IMR-90 (cell line): ENCODE data around the gene GLG1. TPM values are rescaled to one million over a fixed set of nuclear protein-coding genes. Genes with fewer than 3 reads are reported as not detected.
"Not testable (repeated sequence)": the region's sequence is repeated elsewhere in the genome, so short reads cannot be mapped to it uniquely, and the experiment has no call there.

Experiments used
- ATAC-seq: fragments of 200-7000 bp; cut with Tn5 transposase; 2 replicates; pipeline ENCODE4 v1.9.1; 2020; ENCODE audit warnings: low read depth, mild to moderate bottlenecking, moderate library complexity
- BruUV-seq: library from RNA; stranded (reverse); fragments of 400-500 nt; replicated peaks from 2 replicates; lab custom pipeline; 2021; lab: Mats Ljungman, UMichigan
- CTCF ChIA-PET: fragments of 300-600 bp; formaldehyde crosslinking; extraction: SDS; loops from one replicate; lab custom pipeline; 2021; ENCODE audit warnings: antibody characterized with exemption; lab: Yijun Ruan, JAX
- POLR2A ChIA-PET: fragments of 300-600 bp; sonication (Branson Sonifier 250); formaldehyde crosslinking; loops from one replicate; lab custom pipeline; 2022; ENCODE audit warnings: antibody characterized with exemption; ENCODE audit not compliant: unreplicated experiment; lab: Charles Lee
- DNase-seq: peaks from one replicate; pipeline ENCODE4 v3.0.0; 2013
- H2AFZ ChIP-seq: replicated peaks from 2 replicates; pipeline ENCODE3; 2013; ENCODE audit warnings: low read length, mild to moderate bottlenecking; ENCODE audit not compliant: poor library complexity
- H2AK5ac ChIP-seq: 2 replicates; pipeline ENCODE4 v1.6.1; 2013; ENCODE audit warnings: low read depth, low read length, inconsistent platforms
- H2AK9ac ChIP-seq: replicated peaks from 2 replicates; pipeline ENCODE3; 2013; ENCODE audit warnings: mild to moderate bottlenecking, low read depth, low read length, moderate library complexity; ENCODE audit not compliant: poor library complexity
- H2BK120ac ChIP-seq: 2 replicates; pipeline ENCODE4 v1.6.1; 2013; ENCODE audit warnings: low read depth, low read length, inconsistent platforms
- H2BK15ac ChIP-seq: 3 replicates; pipeline ENCODE4 v1.6.1; 2013; ENCODE audit warnings: low read depth, low read length, inconsistent platforms
- H2BK20ac ChIP-seq: 2 replicates; pipeline ENCODE4 v1.6.1; 2013; ENCODE audit warnings: low read depth, mild to moderate bottlenecking, inconsistent platforms, low read length, moderate library complexity
- H2BK5ac ChIP-seq: 2 replicates; pipeline ENCODE4 v1.6.1; 2013; ENCODE audit warnings: mild to moderate bottlenecking, low read depth, low read length, inconsistent platforms; ENCODE audit not compliant: poor library complexity, severe bottlenecking
- H3K14ac ChIP-seq: replicated peaks from 2 replicates; pipeline ENCODE4 v1.6.1; 2013; ENCODE audit warnings: low read depth, low read length, inconsistent platforms
- H3K18ac ChIP-seq: 2 replicates; pipeline ENCODE4 v1.6.1; 2013; ENCODE audit warnings: low read depth, low read length, control low read depth
- H3K23ac ChIP-seq: 2 replicates; pipeline ENCODE4 v1.6.1; 2013; ENCODE audit warnings: low read depth, low read length, inconsistent platforms
- H3K27ac ChIP-seq: 2 replicates; pipeline ENCODE4 v1.5.1; 2013; ENCODE audit warnings: mild to moderate bottlenecking, control low read depth, low read length; ENCODE audit not compliant: insufficient read depth
- H3K27me3 ChIP-seq: 2 replicates; pipeline ENCODE4 v1.6.1; 2013; ENCODE audit warnings: low read length; ENCODE audit not compliant: control insufficient read depth, insufficient read depth
- H3K36me3 ChIP-seq: 2 replicates; pipeline ENCODE4 v1.6.1; 2013; ENCODE audit warnings: low read length, mixed read lengths; ENCODE audit not compliant: control insufficient read depth, insufficient read depth
- H3K4ac ChIP-seq: 2 replicates; pipeline ENCODE4 v1.6.1; 2013; ENCODE audit warnings: low read depth, low read length, inconsistent platforms
- H3K4me1 ChIP-seq: 2 replicates; pipeline ENCODE4 v1.6.1; 2013; ENCODE audit warnings: low read length, mixed read lengths; ENCODE audit not compliant: control insufficient read depth, insufficient read depth
- H3K4me2 ChIP-seq: 2 replicates; pipeline ENCODE4 v1.6.1; 2013; ENCODE audit warnings: low read depth, mild to moderate bottlenecking, control low read depth, low read length, moderate library complexity
- H3K4me3 ChIP-seq: 2 replicates; pipeline ENCODE4 v1.5.1; 2013; ENCODE audit warnings: low read depth, mild to moderate bottlenecking, control low read depth, low read length, moderate library complexity; ENCODE audit not compliant: insufficient read depth
- H3K56ac ChIP-seq: 2 replicates; pipeline ENCODE4 v1.6.1; 2013; ENCODE audit warnings: low read length, inconsistent platforms; ENCODE audit not compliant: insufficient read depth; ENCODE audit errors: extremely low read depth
- H3K79me1 ChIP-seq, 2 experiments: 2 replicates each; pipeline ENCODE4 v1.6.1; 2013; ENCODE audit warnings: low read length in 2 of 2, inconsistent platforms in 1 of 2, low read depth in 1 of 2
- H3K9ac ChIP-seq: 2 replicates; pipeline ENCODE4 v1.6.1; 2013; ENCODE audit warnings: low read depth, low read length, control low read depth
- H3K9me1 ChIP-seq: 2 replicates; pipeline ENCODE4 v1.6.1; 2013; ENCODE audit warnings: low read length, inconsistent platforms; ENCODE audit not compliant: insufficient read depth
- H3K9me3 ChIP-seq: 2 replicates; pipeline ENCODE4 v1.6.1; 2013; ENCODE audit warnings: low read length; ENCODE audit not compliant: control insufficient read depth, insufficient read depth
- H4K20me1 ChIP-seq: 2 replicates; pipeline ENCODE4 v1.6.1; 2013; ENCODE audit warnings: low read length, inconsistent platforms; ENCODE audit not compliant: insufficient read depth
- H4K5ac ChIP-seq: 2 replicates; pipeline ENCODE4 v1.6.1; 2013; ENCODE audit warnings: mild to moderate bottlenecking, low read depth, low read length, control low read depth
- H4K8ac ChIP-seq, 2 experiments: 2 replicates each; pipeline ENCODE4 v1.6.1; 2013; ENCODE audit warnings: low read depth in 2 of 2, low read length in 2 of 2, control low read depth in 1 of 2, inconsistent platforms in 1 of 2
- H4K91ac ChIP-seq: 2 replicates; pipeline ENCODE4 v1.6.1; 2013; ENCODE audit warnings: low read depth, low read length, inconsistent platforms; ENCODE audit not compliant: insufficient read depth
- WGBS, 2 experiments: methylation state at CpG; one replicate each; pipeline versions ENCODE4 v1.1.5 to v1.1.7; 2013; ENCODE audit warnings: missing lambda C conversion rate in 2 of 2; ENCODE audit not compliant: insufficient read length in 1 of 2; ENCODE audit errors: extremely low coverage in 2 of 2; 5-methylcytosine and 5-hydroxymethylcytosine counted together
- dilution Hi-C: fragments of 300-500 bp; cut with HindIII; formaldehyde crosslinking; loops from one replicate; pipeline ENCODE4 v1.14.3; 2018; ENCODE audit warnings: low sequenced_read_pairs; ENCODE audit not compliant: unreplicated experiment
- in situ Hi-C: fragments of 300-500 bp; cut with MboI; formaldehyde crosslinking; loops from 3 replicates; pipeline ENCODE4 v1.14.3; 2019; ENCODE audit warnings: low sequenced_read_pairs, inconsistent platforms, mixed read lengths
- intact Hi-C: fragments of 100-400 bp; cut with micrococcal nuclease; formaldehyde crosslinking; loops from 2 replicates; pipeline ENCODE4 v1.10.0; 2022
- polyA plus RNA-seq, 3 experiments: library from polyadenylated mRNA; depleted of rRNA; stranded (reverse); fragments of >200 nt; gene quantifications; 2 replicates each; pipeline ENCODE4 v1.2.3, GENCODE V29; 2012; ENCODE audit warnings: low replicate concordance in 1 of 3
- total RNA-seq: library from RNA; depleted of rRNA; stranded (reverse); fragments of >200 nt; gene quantifications from 2 replicates; pipeline ENCODE4 v1.2.3, GENCODE V29; 2012

GLG1 gene
- total and polyA plus RNA-seq, 2 of the 4 experiments (the other 2 are of a cell fraction), result 91.0 to 107 TPM

DNA sequence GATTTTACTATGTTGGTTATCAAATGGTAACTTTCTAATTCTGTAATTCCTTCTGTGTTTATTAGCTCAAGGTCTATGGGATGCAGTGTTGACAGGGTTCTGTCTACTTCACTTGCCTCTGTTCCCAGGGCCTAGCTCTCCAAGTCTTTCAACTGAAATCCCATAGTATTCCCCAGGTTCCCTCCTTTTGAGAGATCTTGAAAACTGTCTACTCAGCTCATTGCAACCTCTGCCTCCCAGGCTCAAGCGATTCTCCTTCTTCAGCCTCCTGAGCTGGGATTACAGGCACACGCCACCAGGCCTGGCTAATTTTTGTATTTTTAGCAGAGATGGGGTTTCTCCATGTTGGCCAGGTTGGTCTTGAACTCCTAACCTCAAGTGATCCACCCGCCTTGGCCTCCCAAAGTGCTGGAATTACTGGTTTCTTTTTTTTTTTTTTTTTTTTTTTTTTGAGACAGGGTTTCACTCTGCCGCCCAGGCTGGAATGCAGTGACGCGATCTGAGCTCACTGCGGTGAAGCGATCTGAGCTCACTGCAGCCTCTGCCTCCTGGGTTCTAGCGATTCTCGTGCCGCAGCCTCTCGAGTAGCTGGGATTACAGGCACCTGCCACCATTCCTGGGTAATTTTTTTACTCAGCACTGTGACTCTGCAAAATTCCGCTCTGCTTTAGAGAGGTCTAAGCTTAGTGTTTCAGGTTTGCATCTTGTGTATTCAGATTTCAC lies 163.1 kb downstream of the GLG1 start:
- BruUV-seq, H3K23ac ChIP-seq, H4K20me1 ChIP-seq, H4K5ac ChIP-seq, H3K9me1 ChIP-seq, H2BK5ac ChIP-seq, H3K14ac ChIP-seq, H4K91ac ChIP-seq, H3K27ac ChIP-seq, H3K18ac ChIP-seq, H3K9me3 ChIP-seq, H3K56ac ChIP-seq, H2BK20ac ChIP-seq, H3K36me3 ChIP-seq, H4K8ac ChIP-seq, H2BK15ac ChIP-seq, DNase-seq, H2AK9ac ChIP-seq, H2BK120ac ChIP-seq, H3K9ac ChIP-seq, H3K4me1 ChIP-seq, in situ Hi-C loops, H3K4ac ChIP-seq, H2AK5ac ChIP-seq, dilution Hi-C loops, H3K4me2 ChIP-seq, H3K4me3 ChIP-seq, intact Hi-C loops, H2AFZ ChIP-seq, H3K27me3 ChIP-seq, CTCF ChIA-PET, ATAC-seq: not testable (repeated sequence)
- H3K79me1 ChIP-seq, result peaks cover 3 to 22% of the 10 kb centered on the region in 2 experiments; a peak in 2 of 4 replicates
- POLR2A ChIA-PET, result interaction anchor here (0.6 to 0.7 kb wide), 2 partner anchors 191 to 204 kb away, joined by 16 to 28 read pairs; no protein-coding TSS in a partner anchor
- WGBS, 2 experiments, result 100% methylated on average over 6 of the region's 13 CpGs; no CpG with 5 or more reads in 1 of the 2 experiments
